Psoas muscle (tissue), 8 donors: Measurements from ENCODE around the gene FMNL2. TPM values are rescaled to one million over a fixed set of nuclear protein-coding genes. Genes with fewer than 3 reads are reported as not detected.

ENCODE experiments used
- ATAC-seq, 4 donors: fragments of 200-7000 bp; cut with Tn5 transposase; one replicate each; pipeline ENCODE4 v1.9.1; 2020; ENCODE audit warnings: moderate library complexity in 3 of 4, mild to moderate bottlenecking in 2 of 4
- DNase-seq, 2 donors: peaks; one replicate each; pipeline ENCODE4 v3.0.0-alpha.2; 2020
- H3K27ac ChIP-seq: fragments of 200-600 bp; one replicate; pipeline ENCODE4 v1.8.0; 2022
- H3K27me3 ChIP-seq, 3 donors: fragments of 200-600 bp in 1 of 3; one replicate each; pipeline versions ENCODE4 v1.6.1 to v1.8.0; 2013 to 2022; ENCODE audit warnings: low read length in 2 of 3, mild to moderate bottlenecking in 2 of 3, moderate library complexity in 1 of 3; ENCODE audit not compliant: insufficient read depth in 3 of 3
- H3K36me3 ChIP-seq, 2 donors: fragments of 200-600 bp in 1 of 2; one replicate each; pipeline versions ENCODE4 v1.6.1 to v1.8.0; 2013 to 2022; ENCODE audit warnings: low read depth in 1 of 2, mild to moderate bottlenecking in 1 of 2, moderate library complexity in 1 of 2; ENCODE audit not compliant: insufficient read depth in 1 of 2
- H3K4me1 ChIP-seq: fragments of 200-600 bp; one replicate; pipeline ENCODE4 v1.8.0; 2022
- H3K4me3 ChIP-seq: fragments of 200-600 bp; one replicate; pipeline ENCODE4 v1.8.0; 2022; ENCODE audit warnings: mild to moderate bottlenecking
- H3K9me3 ChIP-seq: fragments of 200-600 bp; one replicate; pipeline ENCODE4 v1.8.0; 2022
- CTCF ChIP-seq: fragments of 200-600 bp; IDR thresholded peaks from one replicate; pipeline ENCODE4 v1.8.0; 2022; ENCODE audit warnings: antibody characterized with exemption
- WGBS, 3 donors: extraction: QIAGEN DNeasy Blood & Tissue Kit; methylation state at CpG; one replicate each; pipeline versions ENCODE4 v1.1.6 to v1.1.7; 2013; 5-methylcytosine and 5-hydroxymethylcytosine counted together
- intact Hi-C, 2 donors: fragments of 100-400 bp; cut with DNase I; formaldehyde crosslinking; loops; one replicate each; pipeline versions ENCODE4 v1.11.0 to v1.14.2; 2022
- polyA plus RNA-seq, 3 donors: library from polyadenylated mRNA; stranded (reverse); fragments of 200-250 nt; gene quantifications; one replicate each; pipeline ENCODE4 v1.2.3, GENCODE V29; 2013
- total RNA-seq, 4 donors: library from RNA; stranded (reverse); fragmentation: NEBNext Ultra II Directional in 2 of 4; extraction: Animal tissue kit (Norgen Biotek cat#: 25700) in 2 of 4; gene quantifications; one replicate each; pipeline versions ENCODE4 v1.2.1 to v1.2.4, GENCODE V29; 2021 to 2023
- donor health status: healthy with polysubstance abuse.
- donor health status: DM: no; HTN: no; CAD: no; lungs with moderate emphysema.
- donor health status: Bipolar disorder and iron deficiency.
- donor health status: healthy.
- donor health status: DM: yes; HTN: yes; CAD: no.
- donor health status: DM: no; HTN: no; CAD: no.
- donor health status: DM: no; HTN: no; CAD: no.
- donor health status: DM: yes; HTN: yes; CAD: no.

Gene FMNL2
- total and polyA plus RNA-seq, 7 donors = 6.6 to 18.2 (median 11.0) TPM

- H3K4me1 ChIP-seq = peaks cover 26% of the 10 kb centered on the region
- no peaks in the 10 kb centered on the region for H3K36me3 ChIP-seq
- H3K27me3 ChIP-seq = no peaks in the 10 kb centered on the region
- DNase-seq = no peak
- no peak for TF ChIP-seq CTCF
- no peak for ATAC-seq
- 73 to 86% (median 74%) methylated on average over 6 of the region's 6 CpGs for WGBS, 3 donors
- no peaks in the 10 kb centered on the region for H3K9me3 ChIP-seq
- no peak overlapping the region for H3K4me3 ChIP-seq
- intact Hi-C loops = no loop called here
- H3K27ac ChIP-seq = no peak overlapping the region
Measured at GRCh38 chr2:152507907-152508306, 172.9 kb downstream of the FMNL2 start.

- no peak for ATAC-seq
- TF ChIP-seq CTCF = no peak
- no peaks in the 10 kb centered on the region for H3K27me3 ChIP-seq
- peaks cover 29% of the 10 kb centered on the region for H3K4me1 ChIP-seq
- DNase-seq = no peak
- 80 to 84% (median 82%) methylated on average over 4 of the region's 4 CpGs for WGBS, 3 donors
- intact Hi-C loops = no loop called here
- H3K9me3 ChIP-seq = no peaks in the 10 kb centered on the region
- no peak overlapping the region for H3K4me3 ChIP-seq
- H3K27ac ChIP-seq = no peak overlapping the region
- H3K36me3 ChIP-seq = no peaks in the 10 kb centered on the region
Measured at GRCh38 chr2:152508446-152508845, 173.5 kb downstream of the FMNL2 start.

GRCh38 chr2:152509772-152510491 lies 175.0 kb downstream of the FMNL2 start:
- Histone ChIP-seq H3K36me3 (no peaks in the 10 kb centered on the region), H3K27me3 (no peaks in the 10 kb centered on the region), H3K4me1 (peaks cover 34% of the 10 kb centered on the region), H3K4me3 (no peak overlapping the region), H3K27ac (no peak overlapping the region), H3K9me3 (no peaks in the 10 kb centered on the region)
- TF ChIP-seq CTCF = no peak
- intact Hi-C loops = no loop called here
- ATAC-seq (no peak), DNase-seq (no peak)
- WGBS, 3 donors = 84 to 98% (median 98%) methylated on average over 3 of the region's 3 CpGs

GRCh38 chr2:152510621-152511020 lies 175.6 kb downstream of the FMNL2 start:
- H3K36me3 ChIP-seq = no peaks in the 10 kb centered on the region
- no peak overlapping the region for H3K4me3 ChIP-seq
- no peak for TF ChIP-seq CTCF
- peaks cover 34% of the 10 kb centered on the region for H3K4me1 ChIP-seq
- no peaks in the 10 kb centered on the region for H3K9me3 ChIP-seq
- 84 to 96% (median 90%) methylated on average over 5 of the region's 5 CpGs for WGBS, 3 donors
- no peak overlapping the region for H3K27ac ChIP-seq
- ATAC-seq (no peak), DNase-seq (no peak)
- intact Hi-C loops = no loop called here
- H3K27me3 ChIP-seq = no peaks in the 10 kb centered on the region

GRCh38 chr2:152511981-152512380 lies 177.0 kb downstream of the FMNL2 start:
- ATAC-seq (no peak), DNase-seq (no peak)
- Histone ChIP-seq H3K4me3 (no peak overlapping the region), H3K4me1 (peaks cover 23% of the 10 kb centered on the region), H3K36me3 (no peaks in the 10 kb centered on the region), H3K27me3 (no peaks in the 10 kb centered on the region), H3K9me3 (no peaks in the 10 kb centered on the region), H3K27ac (no peak overlapping the region)
- intact Hi-C loops = no loop called here
- WGBS, 3 donors = 83 to 93% (median 93%) methylated on average over 2 of the region's 2 CpGs
- no peak for TF ChIP-seq CTCF
